GM18526 (cell line): Measurements from ENCODE around the gene VWA1.
A peak's percentile ranks its signal among the peaks of the same experiment; 100 is the strongest.

Experiments used
- POLR2A ChIP-seq: IDR thresholded peaks from 3 replicates; pipeline ENCODE4 v1.6.1; 2011; ENCODE audit not compliant: insufficient read length; ENCODE audit errors: extremely low read depth

Gene VWA1

GRCh38 chr1:1470626-1471388, 35.3 kb downstream of the VWA1 start:
- TF ChIP-seq POLR2A: no peak

- TF ChIP-seq POLR2A: peak; percentile 66
Measured at GRCh38 chr1:1471389-1472052, 36.0 kb downstream of the VWA1 start, which contains the start of gene ATAD3B. TSS of gene ATAD3B (plus strand) at chr1:1471765. CDS start at chr1:1471885, 120 bp downstream.

GRCh38 chr1:1477206-1477605, 41.7 kb downstream of the VWA1 start:
- TF ChIP-seq POLR2A: no peak

GRCh38 chr1:1479547-1480487, 44.3 kb downstream of the VWA1 start:
- TF ChIP-seq POLR2A: no peak

GRCh38 chr1:1482856-1483255, 47.4 kb downstream of the VWA1 start:
- TF ChIP-seq POLR2A: no peak

GRCh38 chr1:1483714-1484113, 48.2 kb downstream of the VWA1 start:
- TF ChIP-seq POLR2A: no peak

- TF ChIP-seq POLR2A: no peak
Measured at GRCh38 chr1:1487701-1488100, 52.2 kb downstream of the VWA1 start.

DNA sequence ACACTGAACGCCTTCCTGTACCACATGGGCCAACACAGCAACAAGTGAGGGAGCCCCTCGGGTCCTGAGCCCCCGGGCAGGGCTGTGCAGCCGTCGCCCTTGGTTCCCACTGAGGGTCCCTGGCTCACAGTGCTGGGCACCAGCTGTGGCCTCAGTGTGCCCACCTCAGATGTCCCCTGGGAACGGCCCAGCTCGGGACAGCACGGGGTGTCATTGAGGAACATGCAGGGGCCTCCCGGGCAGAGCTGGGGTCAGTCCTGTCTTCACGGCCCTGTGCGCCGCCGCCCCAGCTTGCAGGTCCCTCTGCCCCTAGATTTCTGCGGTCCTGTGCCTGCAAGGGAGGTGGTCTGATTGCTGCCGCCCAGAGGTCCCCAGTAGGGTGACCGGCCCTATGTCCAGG, 53.7 kb downstream of the VWA1 start:
- no peak for TF ChIP-seq POLR2A

DNA sequence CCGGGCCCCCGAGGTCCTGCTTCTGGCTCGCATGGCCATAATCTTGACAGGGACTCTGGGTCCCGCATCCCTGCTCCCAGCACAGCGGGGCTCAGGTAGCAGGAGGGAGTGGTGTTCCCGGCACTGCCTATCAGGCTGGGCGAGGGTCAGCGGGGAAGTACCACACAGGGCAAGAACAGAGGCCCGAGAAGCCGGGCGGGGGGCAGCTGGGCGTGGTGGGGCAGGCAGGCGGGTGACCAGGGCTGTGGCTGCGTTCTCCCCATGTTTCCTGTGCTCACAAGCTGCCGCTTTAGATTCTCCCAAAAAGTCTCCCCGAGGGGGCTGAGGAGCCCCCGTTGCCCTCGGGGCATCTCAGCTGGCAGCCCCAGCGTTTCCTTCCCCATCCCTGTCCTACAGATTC, 54.4 kb downstream of the VWA1 start:
- TF ChIP-seq POLR2A: no peak

DNA sequence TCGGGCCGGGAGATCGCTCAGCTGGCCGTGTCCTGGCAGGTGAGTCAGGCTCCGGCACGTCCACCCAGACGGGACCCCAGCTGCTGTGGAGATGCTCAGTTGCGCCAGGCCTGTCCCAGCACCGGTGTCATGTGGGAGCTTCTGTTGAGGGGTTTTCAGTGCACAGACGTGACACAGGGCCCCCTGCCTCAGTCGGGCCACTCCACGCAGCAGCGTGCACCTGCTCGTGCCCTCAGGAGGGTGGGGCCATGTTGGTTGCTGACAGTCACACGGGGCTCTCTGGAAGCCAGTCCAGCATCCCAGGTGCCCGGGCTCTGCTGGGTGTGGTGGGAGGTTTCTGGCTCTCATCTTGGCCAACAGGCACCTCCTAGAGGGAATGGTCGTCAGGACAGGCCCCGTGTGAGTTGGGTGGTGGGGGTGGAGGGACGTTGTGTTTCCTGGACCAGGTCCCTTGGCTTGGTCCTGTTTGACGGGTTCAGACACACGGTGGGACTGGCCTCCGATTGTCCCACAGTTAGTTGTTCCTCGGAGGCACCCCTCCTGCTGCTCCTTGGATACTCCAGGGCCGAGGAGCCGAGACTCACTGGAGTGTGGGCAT, 55.2 kb downstream of the VWA1 start:
- TF ChIP-seq POLR2A: no peak

- no peak for TF ChIP-seq POLR2A
Measured at GRCh38 chr1:1491601-1492000, 56.1 kb downstream of the VWA1 start.
